Ectodermal cell (in vitro differentiated cells): ENCODE results near the gene NKD2.

Experiments
- H3K27ac ChIP-seq: 2 replicates; pipeline ENCODE4 v1.7.0; 2013; ENCODE audit warnings: mild to moderate bottlenecking, low read depth, low read length; ENCODE audit not compliant: insufficient read depth, poor library complexity, severe bottlenecking
- H3K27me3 ChIP-seq: 2 replicates; pipeline ENCODE4 v1.7.0; 2013; ENCODE audit warnings: mild to moderate bottlenecking, low read length; ENCODE audit not compliant: insufficient read depth, control insufficient read depth, poor library complexity, severe bottlenecking
- H3K36me3 ChIP-seq: one replicate; pipeline ENCODE4 v1.7.0; 2013; ENCODE audit warnings: low read length; ENCODE audit not compliant: control insufficient read depth, insufficient read depth
- H3K4me1 ChIP-seq: one replicate; pipeline ENCODE4 v1.7.0; 2013; ENCODE audit warnings: low read length; ENCODE audit not compliant: control insufficient read depth, insufficient read depth
- H3K4me3 ChIP-seq: 2 replicates; pipeline ENCODE4 v1.7.0; 2013; ENCODE audit warnings: low read depth, low read length, control low read depth; ENCODE audit not compliant: insufficient read depth
- H3K9me3 ChIP-seq: 2 replicates; pipeline ENCODE4 v1.7.0; 2013; ENCODE audit warnings: mild to moderate bottlenecking, low read length, moderate library complexity; ENCODE audit not compliant: control insufficient read depth
- WGBS, 2 experiments: methylation state at CpG; one replicate each; pipeline ENCODE4 v1.1.7; 2013; ENCODE audit warnings: missing lambda C conversion rate in 2 of 2; 5-methylcytosine and 5-hydroxymethylcytosine counted together

Gene NKD2

GRCh38 chr5:1013238-1013947 lies 4.8 kb downstream of the NKD2 start:
- WGBS, 2 experiments: 94 to 95% methylated on average over 19 of the region's 19 CpGs
- H3K4me3 ChIP-seq: no peak overlapping the region
- H3K36me3 ChIP-seq: no peaks in the 10 kb centered on the region

GRCh38 chr5:1013948-1014301 lies 5.3 kb downstream of the NKD2 start:
- Histone ChIP-seq H3K4me1 (peaks cover 8% of the 10 kb centered on the region), H3K27ac (no peak overlapping the region), H3K9me3 (no peaks in the 10 kb centered on the region), H3K36me3 (no peaks in the 10 kb centered on the region), H3K4me3 (no peak overlapping the region), H3K27me3 (peaks cover 21% of the 10 kb centered on the region)
- WGBS, 2 experiments: 89 to 91% methylated on average over 3 of the region's 3 CpGs

More at GRCh38 chr5:1013238-1013947, 4.8 kb downstream of the NKD2 start:
- peaks cover 8% of the 10 kb centered on the region for H3K4me1 ChIP-seq
- peaks cover 26% of the 10 kb centered on the region for H3K27me3 ChIP-seq
- H3K27ac ChIP-seq: no peak overlapping the region
- no peaks in the 10 kb centered on the region for H3K9me3 ChIP-seq

GRCh38 chr5:1014346-1014745 lies 5.7 kb downstream of the NKD2 start:
- H3K9me3 ChIP-seq: no peaks in the 10 kb centered on the region
- peaks cover 16% of the 10 kb centered on the region for H3K27me3 ChIP-seq
- peaks cover 8% of the 10 kb centered on the region for H3K4me1 ChIP-seq
- H3K27ac ChIP-seq: no peak overlapping the region
- no peaks in the 10 kb centered on the region for H3K36me3 ChIP-seq
- no peak overlapping the region for H3K4me3 ChIP-seq
- 94 to 95% methylated on average over 14 of the region's 14 CpGs for WGBS, 2 experiments

GRCh38 chr5:1014781-1015221 lies 6.2 kb downstream of the NKD2 start:
- no peaks in the 10 kb centered on the region for H3K9me3 ChIP-seq
- 92 to 93% methylated on average over 17 of the region's 17 CpGs for WGBS, 2 experiments
- peaks cover 12% of the 10 kb centered on the region for H3K27me3 ChIP-seq
- no peaks in the 10 kb centered on the region for H3K36me3 ChIP-seq
- H3K27ac ChIP-seq: no peak overlapping the region
- H3K4me3 ChIP-seq: no peak overlapping the region
- H3K4me1 ChIP-seq: peaks cover 5% of the 10 kb centered on the region

GRCh38 chr5:1015507-1015906 lies 6.9 kb downstream of the NKD2 start:
- H3K9me3 ChIP-seq: no peaks in the 10 kb centered on the region
- peaks cover 5% of the 10 kb centered on the region for H3K4me1 ChIP-seq
- no peak overlapping the region for H3K27ac ChIP-seq
- H3K4me3 ChIP-seq: no peak overlapping the region
- WGBS, 2 experiments: 92% methylated on average over 10 of the region's 10 CpGs
- H3K27me3 ChIP-seq: peaks cover 5% of the 10 kb centered on the region
- H3K36me3 ChIP-seq: no peaks in the 10 kb centered on the region

- H3K9me3 ChIP-seq: no peaks in the 10 kb centered on the region
- H3K27ac ChIP-seq: no peak overlapping the region
- peaks cover 5% of the 10 kb centered on the region for H3K4me1 ChIP-seq
- H3K36me3 ChIP-seq: no peaks in the 10 kb centered on the region
- WGBS, 2 experiments: 94 to 96% methylated on average over 19 of the region's 19 CpGs
- H3K27me3 ChIP-seq: no peaks in the 10 kb centered on the region
- H3K4me3 ChIP-seq: no peak overlapping the region
These were observed 7.4 kb downstream of the NKD2 start for GRCh38 chr5:1016036-1016435.

- Histone ChIP-seq H3K4me1 (peaks cover 5% of the 10 kb centered on the region), H3K9me3 (no peaks in the 10 kb centered on the region), H3K4me3 (no peak overlapping the region), H3K36me3 (no peaks in the 10 kb centered on the region), H3K27me3 (no peaks in the 10 kb centered on the region), H3K27ac (no peak overlapping the region)
- 90 to 92% methylated on average over 16 of the region's 16 CpGs for WGBS, 2 experiments
These were observed 7.9 kb downstream of the NKD2 start for GRCh38 chr5:1016476-1016875.

GRCh38 chr5:1017056-1017455 lies 8.5 kb downstream of the NKD2 start:
- Histone ChIP-seq H3K36me3 (no peaks in the 10 kb centered on the region), H3K27me3 (no peaks in the 10 kb centered on the region), H3K4me1 (peaks cover 5% of the 10 kb centered on the region), H3K27ac (no peak overlapping the region), H3K9me3 (no peaks in the 10 kb centered on the region), H3K4me3 (no peak overlapping the region)
- WGBS, 2 experiments: 81% methylated on average over 12 of the region's 12 CpGs

- Histone ChIP-seq H3K27ac (no peak overlapping the region), H3K9me3 (no peaks in the 10 kb centered on the region), H3K4me1 (peaks cover 5% of the 10 kb centered on the region), H3K4me3 (no peak overlapping the region), H3K36me3 (no peaks in the 10 kb centered on the region), H3K27me3 (no peaks in the 10 kb centered on the region)
- 95% methylated on average over 19 of the region's 19 CpGs for WGBS, 2 experiments
These were observed 9.3 kb downstream of the NKD2 start for GRCh38 chr5:1017691-1018455.

GRCh38 chr5:1018596-1018995 lies 10.0 kb downstream of the NKD2 start:
- Histone ChIP-seq H3K27ac (no peak overlapping the region), H3K36me3 (no peaks in the 10 kb centered on the region), H3K4me3 (no peak overlapping the region), H3K4me1 (peaks cover 5% of the 10 kb centered on the region), H3K27me3 (no peaks in the 10 kb centered on the region), H3K9me3 (no peaks in the 10 kb centered on the region)
- 94% methylated on average over 9 of the region's 9 CpGs for WGBS, 2 experiments
